ENCODE measurements around the gene CPE.

Gene CPE

DNA sequence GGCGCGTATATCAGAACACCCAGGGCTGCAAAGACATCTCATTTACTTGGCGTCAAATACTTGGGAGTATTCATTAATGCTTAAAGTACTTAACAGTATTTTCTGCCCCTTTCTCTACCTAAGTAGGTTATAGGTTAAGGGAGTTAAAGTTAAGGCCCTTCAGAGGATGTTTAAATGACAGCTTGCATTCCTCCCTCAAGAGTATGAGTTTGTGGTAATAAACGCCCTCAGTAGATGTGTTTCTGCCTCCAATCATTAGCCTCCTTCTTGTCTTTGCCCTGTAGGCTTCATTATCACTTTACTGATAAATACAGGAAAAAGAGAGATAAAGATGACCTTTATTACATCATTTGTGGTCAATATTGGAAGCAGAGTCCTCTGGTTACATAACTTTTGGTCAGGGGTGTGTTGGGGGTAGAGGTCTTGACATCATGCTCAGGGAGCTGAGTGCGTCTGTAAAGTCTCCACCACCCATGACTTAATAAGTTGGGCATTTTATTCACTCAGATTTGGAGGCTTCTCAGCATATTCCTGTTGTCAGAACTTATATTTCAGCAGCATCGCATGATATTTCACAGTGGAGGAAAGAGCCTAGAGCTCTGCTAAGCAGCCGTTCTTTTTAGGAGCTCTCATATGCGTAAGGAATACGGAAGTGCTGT lies 145.9 kb downstream of the CPE start:
- peaks cover 2% of the 10 kb centered on the region for H3K27me3 ChIP-seq (ENCODE audit: insufficient read depth, poor library complexity, severe bottlenecking)
- TF ChIP-seq CTCF (IDR thresholded peaks at IDR 0.05; ENCODE audit: insufficient read depth, low read length): no peak
- no peak for TF ChIP-seq GABPA (IDR thresholded peaks at IDR 0.05; ENCODE audit: low read depth)
- no peak for TF ChIP-seq REST (IDR thresholded peaks at IDR 0.05; ENCODE audit: insufficient replicate concordance, low read depth)
- no peak for TF ChIP-seq POLR2AphosphoS5 (IDR thresholded peaks at IDR 0.05; ENCODE audit: low read depth)
- TF ChIP-seq SPI1 (IDR thresholded peaks at IDR 0.05; ENCODE audit: borderline replicate concordance, low read depth): no peak
- no peak overlapping the region for H3K4me3 ChIP-seq (replicated peaks; ENCODE audit: insufficient read depth, low read length)
- no peak overlapping the region for H3K27ac ChIP-seq (replicated peaks)
- DNase-seq (ENCODE audit: low read depth in 1 of 2, low spot score in 1 of 2): no peak

- Histone ChIP-seq H3K27ac (replicated peaks) (no peak overlapping the region), H3K27me3 (ENCODE audit: insufficient read depth, poor library complexity, severe bottlenecking) (peaks cover 4% of the 10 kb centered on the region), H3K4me3 (replicated peaks; ENCODE audit: insufficient read depth, low read length) (no peak overlapping the region)
- no peak for DNase-seq (ENCODE audit: low read depth in 1 of 2, low spot score in 1 of 2)
- no peak for TF ChIP-seq POLR2AphosphoS5 (IDR thresholded peaks at IDR 0.05; ENCODE audit: low read depth)
- TF ChIP-seq GABPA (IDR thresholded peaks at IDR 0.05; ENCODE audit: low read depth): no peak
- no peak for TF ChIP-seq CTCF (IDR thresholded peaks at IDR 0.05; ENCODE audit: insufficient read depth, low read length)
- no peak for TF ChIP-seq SPI1 (IDR thresholded peaks at IDR 0.05; ENCODE audit: borderline replicate concordance, low read depth)
- no peak for TF ChIP-seq REST (IDR thresholded peaks at IDR 0.05; ENCODE audit: insufficient replicate concordance, low read depth)
Observed at GRCh38 chr4:165532976-165533375, 154.2 kb downstream of the CPE start.

DNA sequence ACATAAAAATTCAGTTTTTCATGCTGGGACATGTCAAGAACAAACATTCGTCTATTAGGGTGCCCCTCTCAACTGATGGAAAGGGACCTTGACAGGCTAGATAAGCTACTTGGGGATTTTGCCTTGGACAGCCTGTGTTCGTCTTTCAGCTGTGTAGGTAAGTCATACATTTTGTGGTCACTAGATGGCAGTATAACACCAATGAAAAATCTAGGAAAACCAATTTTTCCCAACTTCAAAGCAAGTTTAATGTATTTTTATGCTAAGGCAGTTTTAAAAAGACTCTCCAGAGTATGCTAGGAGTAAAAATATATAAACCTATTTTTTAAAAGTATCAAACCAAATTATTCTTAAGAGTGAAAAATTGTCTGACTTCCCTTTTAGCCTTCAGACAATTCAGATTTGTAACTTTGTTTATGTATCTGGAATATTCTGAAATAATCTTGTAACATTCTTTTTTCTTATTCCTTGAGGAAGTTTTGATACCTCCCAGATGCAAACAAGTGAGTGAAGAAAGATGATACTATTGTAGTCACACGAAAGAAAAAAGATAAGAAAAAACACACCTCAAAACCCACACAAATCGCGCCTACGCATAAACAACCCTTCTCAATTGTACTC lies 158.3 kb downstream of the CPE start:
- TF ChIP-seq CTCF (IDR thresholded peaks at IDR 0.05; ENCODE audit: insufficient read depth, low read length) (peak; percentile 33), POLR2AphosphoS5 (IDR thresholded peaks at IDR 0.05; ENCODE audit: low read depth) (no peak)
- Histone ChIP-seq H3K4me3 (replicated peaks; ENCODE audit: insufficient read depth, low read length) (no peak overlapping the region), H3K27ac (replicated peaks) (no peak overlapping the region), H3K27me3 (ENCODE audit: insufficient read depth, poor library complexity, severe bottlenecking) (peaks cover 2% of the 10 kb centered on the region)
- peak in 1 of 2 experiments; percentile 6 for DNase-seq (ENCODE audit: low read depth in 1 of 2, low spot score in 1 of 2)

Data from HL-60 (cell line).